PFSK-1 (cell line): ENCODE measurements around the gene RELL1.

Experiments used
- POLR2AphosphoS5 ChIP-seq: IDR thresholded peaks from 2 replicates; pipeline ENCODE4 v1.6.1; 2012; ENCODE audit warnings: low read depth, mild to moderate bottlenecking, control low read depth, low read length, moderate library complexity
- SIN3A ChIP-seq: IDR thresholded peaks from 2 replicates; pipeline ENCODE4 v1.6.1; 2012; ENCODE audit warnings: mild to moderate bottlenecking, low read length, moderate library complexity, borderline replicate concordance; ENCODE audit not compliant: insufficient read depth
- TAF1 ChIP-seq: IDR thresholded peaks from 2 replicates; pipeline ENCODE4 v1.6.1; 2012; ENCODE audit warnings: low read length, control low read depth, borderline replicate concordance; ENCODE audit not compliant: insufficient read depth
- TF ChIP-seq, protein P1 (sequence below), 2 experiments: IDR thresholded peaks; 2 replicates each; pipeline versions ENCODE4 v1.6.1 to v1.8.0; 2011 to 2012; ENCODE audit warnings: low read depth in 2 of 2, low read length in 2 of 2, control low read depth in 1 of 2, inconsistent platforms in 1 of 2, mild to moderate bottlenecking in 1 of 2, moderate library complexity in 1 of 2; ENCODE audit not compliant: insufficient read depth in 1 of 2

DNA sequence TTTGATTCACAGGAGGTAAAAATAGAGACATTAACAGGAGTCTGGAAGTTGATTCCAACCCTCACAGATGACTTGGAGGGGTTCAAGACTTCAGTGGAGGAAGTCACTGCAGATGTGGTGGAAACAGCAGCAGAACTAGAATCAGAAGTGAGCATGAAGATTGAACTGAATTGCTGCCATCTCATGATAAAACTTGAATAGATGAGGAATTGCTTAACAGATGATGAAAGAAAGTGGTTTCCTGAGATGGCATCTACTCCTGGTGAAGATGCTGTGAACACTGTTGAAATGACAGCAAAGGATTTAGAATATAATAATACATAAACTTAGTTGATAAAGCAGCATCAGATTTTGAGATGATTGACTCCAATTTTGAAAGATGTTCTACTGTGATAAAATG is 76.5 kb downstream of the RELL1 start:
- no peak for TF ChIP-seq TAF1
- TF ChIP-seq, protein P1, sequence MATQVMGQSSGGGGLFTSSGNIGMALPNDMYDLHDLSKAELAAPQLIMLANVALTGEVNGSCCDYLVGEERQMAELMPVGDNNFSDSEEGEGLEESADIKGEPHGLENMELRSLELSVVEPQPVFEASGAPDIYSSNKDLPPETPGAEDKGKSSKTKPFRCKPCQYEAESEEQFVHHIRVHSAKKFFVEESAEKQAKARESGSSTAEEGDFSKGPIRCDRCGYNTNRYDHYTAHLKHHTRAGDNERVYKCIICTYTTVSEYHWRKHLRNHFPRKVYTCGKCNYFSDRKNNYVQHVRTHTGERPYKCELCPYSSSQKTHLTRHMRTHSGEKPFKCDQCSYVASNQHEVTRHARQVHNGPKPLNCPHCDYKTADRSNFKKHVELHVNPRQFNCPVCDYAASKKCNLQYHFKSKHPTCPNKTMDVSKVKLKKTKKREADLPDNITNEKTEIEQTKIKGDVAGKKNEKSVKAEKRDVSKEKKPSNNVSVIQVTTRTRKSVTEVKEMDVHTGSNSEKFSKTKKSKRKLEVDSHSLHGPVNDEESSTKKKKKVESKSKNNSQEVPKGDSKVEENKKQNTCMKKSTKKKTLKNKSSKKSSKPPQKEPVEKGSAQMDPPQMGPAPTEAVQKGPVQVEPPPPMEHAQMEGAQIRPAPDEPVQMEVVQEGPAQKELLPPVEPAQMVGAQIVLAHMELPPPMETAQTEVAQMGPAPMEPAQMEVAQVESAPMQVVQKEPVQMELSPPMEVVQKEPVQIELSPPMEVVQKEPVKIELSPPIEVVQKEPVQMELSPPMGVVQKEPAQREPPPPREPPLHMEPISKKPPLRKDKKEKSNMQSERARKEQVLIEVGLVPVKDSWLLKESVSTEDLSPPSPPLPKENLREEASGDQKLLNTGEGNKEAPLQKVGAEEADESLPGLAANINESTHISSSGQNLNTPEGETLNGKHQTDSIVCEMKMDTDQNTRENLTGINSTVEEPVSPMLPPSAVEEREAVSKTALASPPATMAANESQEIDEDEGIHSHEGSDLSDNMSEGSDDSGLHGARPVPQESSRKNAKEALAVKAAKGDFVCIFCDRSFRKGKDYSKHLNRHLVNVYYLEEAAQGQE (IDR thresholded peaks at IDR 0.05; ENCODE audit: insufficient read depth in 1 of 2, low read depth in 2 of 2, low read length in 2 of 2): no peak
- no peak for TF ChIP-seq POLR2AphosphoS5
- no peak for TF ChIP-seq SIN3A
